HG02588 (cell line): ENCODE results near the gene COX4I2.

Experiments used
- ATAC-seq: cut with Tn5 transposase; IDR thresholded peaks from one replicate; pipeline ENCODE4 v1.9.1; 2021; ENCODE audit warnings: mild to moderate bottlenecking, moderate library complexity; ENCODE audit not compliant: unreplicated experiment

The COX4I2 gene

DNA sequence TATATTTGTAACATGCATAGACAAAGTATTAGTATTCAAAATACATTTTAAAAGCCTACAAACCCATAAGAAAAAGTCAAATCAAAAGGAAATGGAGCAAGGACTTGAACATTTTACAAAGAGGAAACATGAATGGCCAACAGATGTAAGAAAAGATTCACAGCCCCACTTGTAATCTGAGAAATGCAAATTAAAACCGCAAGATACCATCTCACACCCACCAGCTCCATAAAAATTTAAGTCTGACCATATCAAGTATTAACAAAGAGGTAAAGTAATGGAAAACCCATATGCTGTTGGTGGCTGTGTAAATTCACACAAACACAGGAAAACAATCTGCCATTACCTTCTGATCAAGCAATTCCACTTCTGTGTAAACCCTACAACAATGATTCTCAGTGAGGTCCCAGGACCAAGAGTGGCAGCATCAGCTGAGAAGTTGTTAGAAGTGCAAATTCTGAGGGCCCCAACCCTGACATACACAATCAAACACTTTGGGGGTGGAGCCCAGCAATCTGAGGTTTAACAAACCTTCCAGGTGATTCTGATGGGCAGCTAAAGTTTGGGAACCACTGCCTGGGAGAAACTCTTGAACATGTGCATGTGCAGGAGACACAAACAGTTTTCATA, 54.0 kb downstream of the COX4I2 start:
- ATAC-seq, result no peak

DNA sequence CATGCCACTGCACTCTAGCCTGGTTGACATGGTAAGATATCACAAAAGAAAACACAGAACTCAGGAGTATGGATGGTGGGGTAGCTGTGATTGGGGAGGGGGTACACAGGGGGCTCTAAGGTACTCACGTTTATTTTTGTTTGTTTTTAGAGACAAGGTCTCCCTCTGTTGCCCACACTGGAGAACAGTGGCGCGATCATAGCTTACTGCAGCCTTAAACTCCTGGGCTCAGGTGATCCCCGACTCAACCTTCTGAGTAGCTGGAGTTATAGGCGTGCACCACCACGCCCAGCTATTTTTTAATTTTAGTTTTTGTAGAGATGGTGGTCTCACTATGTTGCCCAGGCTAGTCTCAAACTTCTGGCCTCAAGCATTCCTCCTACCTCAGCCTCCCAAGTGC, 55.7 kb downstream of the COX4I2 start:
- no peak for ATAC-seq

DNA sequence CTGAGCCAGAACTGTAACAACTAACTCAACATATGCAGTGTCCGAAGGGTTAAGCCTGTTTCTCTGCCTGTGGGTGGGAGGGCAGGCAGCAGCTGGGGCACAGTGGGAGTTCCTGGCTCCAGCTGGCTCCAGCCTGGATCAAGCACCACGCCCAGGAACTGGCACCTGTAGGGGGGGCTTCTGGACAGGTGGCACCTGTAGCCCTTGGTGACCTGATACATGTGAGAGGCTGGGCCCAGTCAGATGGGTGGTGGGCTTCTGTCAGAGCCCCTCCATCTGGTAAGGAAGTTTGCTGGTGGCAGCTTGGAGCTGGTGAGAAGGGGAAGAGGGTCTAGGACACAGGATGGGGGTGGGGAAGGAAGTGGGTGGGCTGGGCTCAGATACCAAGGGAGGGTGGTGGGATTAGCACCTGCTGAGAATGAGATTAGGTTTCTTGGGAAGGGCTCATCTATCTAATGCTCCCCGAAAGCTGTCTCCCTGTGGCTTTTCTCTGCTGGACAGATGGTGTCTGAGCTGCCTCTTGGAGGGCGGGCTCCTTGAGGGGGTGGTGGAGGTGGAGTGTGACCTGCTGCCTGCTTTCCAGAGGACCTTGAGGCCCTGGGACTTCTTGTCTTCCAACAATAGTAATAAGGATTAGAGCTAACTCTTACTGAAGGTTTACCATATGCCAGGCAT, 56.4 kb downstream of the COX4I2 start:
- no peak for ATAC-seq
